ENCODE measurements around the gene NKX1-1.

NKX1-1 gene

GRCh38 chr4:1364217-1364616, 42.0 kb downstream of the NKX1-1 start:
- TF ChIP-seq CTCF (IDR thresholded peaks at IDR 0.05; ENCODE audit: low read depth, low read length, missing control alignments) = no peak
- H3K4me3 ChIP-seq (ENCODE audit: low read depth, low read length) = no peak overlapping the region
- DNase-seq (ENCODE audit: low read depth) = no peak
- in situ Hi-C loops (cut with HindIII; ENCODE audit: low sequenced_read_pairs) = no loop called here

- in situ Hi-C loops (cut with HindIII; ENCODE audit: low sequenced_read_pairs) = no loop called here
- TF ChIP-seq CTCF (IDR thresholded peaks at IDR 0.05; ENCODE audit: low read depth, low read length, missing control alignments) = no peak
- no peak overlapping the region for H3K4me3 ChIP-seq (ENCODE audit: low read depth, low read length)
- DNase-seq (ENCODE audit: low read depth) = no peak
Measured at GRCh38 chr4:1363513-1363912, 42.7 kb downstream of the NKX1-1 start.

- H3K4me3 ChIP-seq (ENCODE audit: low read depth, low read length) = no peak overlapping the region
- DNase-seq (ENCODE audit: low read depth) = no peak
- no peak for TF ChIP-seq CTCF (IDR thresholded peaks at IDR 0.05; ENCODE audit: low read depth, low read length, missing control alignments)
- in situ Hi-C loops (cut with HindIII; ENCODE audit: low sequenced_read_pairs) = no loop called here
Measured at GRCh38 chr4:1362521-1362920, 43.7 kb downstream of the NKX1-1 start.

- no peak overlapping the region for H3K4me3 ChIP-seq (ENCODE audit: low read depth, low read length)
- no peak for DNase-seq (ENCODE audit: low read depth)
- in situ Hi-C loops (cut with HindIII; ENCODE audit: low sequenced_read_pairs) = no loop called here
- no peak for TF ChIP-seq CTCF (IDR thresholded peaks at IDR 0.05; ENCODE audit: low read depth, low read length, missing control alignments)
Measured at GRCh38 chr4:1362046-1362445, 44.2 kb downstream of the NKX1-1 start.

GRCh38 chr4:1361431-1361830, 44.8 kb downstream of the NKX1-1 start:
- no peak for TF ChIP-seq CTCF (IDR thresholded peaks at IDR 0.05; ENCODE audit: low read depth, low read length, missing control alignments)
- DNase-seq (ENCODE audit: low read depth) = no peak
- in situ Hi-C loops (cut with HindIII; ENCODE audit: low sequenced_read_pairs) = no loop called here
- no peak overlapping the region for H3K4me3 ChIP-seq (ENCODE audit: low read depth, low read length)

- no peak overlapping the region for H3K4me3 ChIP-seq (ENCODE audit: low read depth, low read length)
- no peak for TF ChIP-seq CTCF (IDR thresholded peaks at IDR 0.05; ENCODE audit: low read depth, low read length, missing control alignments)
- DNase-seq (ENCODE audit: low read depth) = no peak
- in situ Hi-C loops (cut with HindIII; ENCODE audit: low sequenced_read_pairs) = no loop called here
Measured at GRCh38 chr4:1360423-1361283, 45.6 kb downstream of the NKX1-1 start.
